ENCODE results near the gene KPNA6.
"Not testable (repeated sequence)": the region's sequence is repeated elsewhere in the genome, so short reads cannot be mapped to it uniquely, and the experiment has no call there.

The KPNA6 gene

DNA sequence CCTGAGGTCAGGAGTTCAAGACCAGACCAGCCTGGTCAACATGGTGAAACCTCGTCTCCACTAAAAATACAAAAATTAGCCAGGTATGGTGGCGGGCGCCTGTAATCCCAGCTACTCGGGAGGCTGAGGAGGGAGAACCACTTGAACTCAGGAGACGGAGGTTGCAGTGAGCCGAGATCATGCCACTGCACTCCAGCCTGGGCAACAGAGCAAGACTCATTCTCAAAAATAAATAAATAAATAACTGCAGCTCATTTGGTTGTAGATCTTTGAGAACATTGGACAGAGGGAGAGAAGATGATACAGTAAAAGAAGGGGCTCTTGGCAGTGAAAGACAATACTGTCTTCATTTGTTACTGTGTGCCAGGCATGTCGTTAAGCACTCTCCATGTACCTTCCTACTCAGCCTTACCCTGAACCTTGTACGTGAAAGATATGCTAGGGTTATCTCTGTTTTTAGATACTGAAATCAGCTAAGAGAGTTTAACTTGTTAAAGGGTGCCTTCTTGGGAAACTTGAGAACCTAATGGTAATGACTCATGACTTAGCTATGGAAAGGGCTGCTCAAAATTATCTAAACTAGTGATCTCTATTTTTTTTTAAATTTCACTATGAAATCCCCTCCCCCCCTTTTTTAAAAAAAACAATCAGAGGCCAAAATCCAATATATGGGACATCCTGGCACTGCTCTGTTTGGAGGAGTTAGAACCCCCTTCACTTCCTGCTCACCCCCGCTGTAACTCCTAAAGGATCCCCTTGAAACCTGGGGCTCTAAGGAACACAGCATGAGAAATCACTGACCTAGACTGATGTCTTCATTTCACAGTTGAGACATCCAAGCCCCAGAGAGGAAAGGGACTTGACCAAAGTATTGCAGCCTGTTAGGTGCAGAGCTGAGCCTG lies 6.8 kb upstream of the KPNA6 start:
- no peak for DNase-seq

DNA sequence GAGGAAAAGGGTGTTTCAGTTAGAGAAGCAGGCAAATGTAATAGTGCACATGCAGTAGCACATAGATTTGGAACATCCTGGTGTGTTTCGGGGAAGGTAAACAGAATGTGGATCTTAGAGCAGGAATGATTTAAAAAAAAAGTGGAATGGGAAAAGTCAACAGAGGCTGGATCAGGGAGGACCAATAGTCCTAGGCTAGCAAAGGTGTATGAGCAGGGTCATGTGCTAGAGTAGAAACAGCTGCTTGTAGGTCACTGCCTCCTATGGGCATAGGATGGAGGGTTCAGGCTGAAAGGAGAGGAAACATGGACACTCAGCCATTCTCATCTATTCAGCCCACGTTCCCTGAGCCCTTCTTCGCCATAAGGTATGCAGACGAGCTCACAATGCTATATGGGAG lies 3.7 kb upstream of the KPNA6 start:
- no peak for DNase-seq

DNA sequence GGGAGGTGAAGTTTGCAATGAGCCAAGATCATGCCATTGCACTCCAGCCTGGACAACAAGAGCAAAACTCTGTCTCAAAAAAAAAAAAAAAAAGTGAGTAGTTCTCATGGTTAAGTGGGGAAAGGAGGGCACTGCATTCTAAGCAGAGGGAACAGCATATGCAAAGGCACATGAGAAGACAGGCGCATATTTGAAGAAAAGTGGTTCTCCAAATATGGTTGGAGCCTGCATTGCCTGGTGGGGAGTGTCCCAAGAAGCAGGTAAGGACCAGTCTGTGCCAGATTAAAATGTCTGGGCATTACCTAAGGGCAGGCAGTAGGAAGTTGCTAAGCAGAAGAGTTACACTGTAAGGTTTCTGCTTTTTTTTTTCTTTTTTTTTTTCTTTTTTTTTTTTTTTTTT lies 2.5 kb upstream of the KPNA6 start:
- DNase-seq = no peak

DNA sequence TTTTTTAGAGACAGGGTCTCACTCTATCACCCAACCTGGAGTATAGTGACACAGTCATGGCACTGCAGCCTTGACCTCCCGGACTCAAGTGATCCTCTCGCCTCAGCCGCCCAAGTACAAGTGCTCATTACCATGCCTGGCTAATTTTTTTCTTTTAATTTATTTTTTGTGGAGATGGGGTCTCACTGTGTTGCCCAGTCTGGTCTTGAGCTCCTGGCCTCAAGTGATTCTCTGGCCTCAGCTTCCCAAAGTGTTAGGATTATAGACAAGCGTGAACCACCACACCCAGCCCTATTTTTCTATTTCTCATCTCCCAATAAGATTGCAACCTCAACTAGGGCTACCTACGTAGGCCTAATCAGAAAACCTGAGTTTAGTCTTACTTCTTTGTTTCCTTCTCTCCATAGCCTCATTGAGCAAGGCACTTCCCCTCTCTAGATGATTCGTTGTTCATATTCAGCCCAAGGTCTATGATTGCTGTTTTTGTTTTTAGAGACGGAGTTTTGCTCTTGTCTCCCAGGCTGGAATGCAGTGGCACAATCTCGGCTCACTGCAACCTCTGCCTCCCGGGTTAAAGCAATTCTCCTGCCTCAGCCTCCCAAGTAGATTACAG lies 1.1 kb upstream of the KPNA6 start:
- DNase-seq = no peak

DNA sequence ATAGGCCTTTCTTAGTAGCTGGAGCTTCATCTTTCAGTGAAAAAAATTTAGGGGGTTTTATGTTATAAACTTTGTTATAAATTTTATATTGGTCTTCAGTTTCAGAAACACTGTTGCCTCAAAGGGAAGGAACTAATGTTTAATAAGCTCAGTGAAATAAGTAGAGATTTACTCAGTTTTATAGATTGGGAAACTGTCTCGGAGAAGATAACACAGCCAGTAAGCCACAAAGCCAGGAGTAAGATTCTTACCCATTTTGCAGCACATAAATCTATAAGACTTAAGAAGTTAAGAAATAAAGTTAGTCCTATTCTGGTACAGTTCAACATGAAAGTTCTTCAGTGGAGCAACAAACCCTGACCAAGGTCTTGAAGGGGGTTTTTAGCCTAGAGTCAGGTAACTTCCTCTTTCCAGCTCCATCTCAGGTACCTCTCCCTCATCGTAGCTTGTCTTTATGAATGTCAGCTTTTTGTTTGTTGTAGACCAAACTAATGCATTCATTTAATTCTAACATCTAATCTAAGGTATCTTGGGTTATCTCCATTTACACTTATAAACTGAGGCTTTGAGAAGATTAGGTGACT lies 3.3 kb downstream of the KPNA6 start:
- DNase-seq = no peak

DNA sequence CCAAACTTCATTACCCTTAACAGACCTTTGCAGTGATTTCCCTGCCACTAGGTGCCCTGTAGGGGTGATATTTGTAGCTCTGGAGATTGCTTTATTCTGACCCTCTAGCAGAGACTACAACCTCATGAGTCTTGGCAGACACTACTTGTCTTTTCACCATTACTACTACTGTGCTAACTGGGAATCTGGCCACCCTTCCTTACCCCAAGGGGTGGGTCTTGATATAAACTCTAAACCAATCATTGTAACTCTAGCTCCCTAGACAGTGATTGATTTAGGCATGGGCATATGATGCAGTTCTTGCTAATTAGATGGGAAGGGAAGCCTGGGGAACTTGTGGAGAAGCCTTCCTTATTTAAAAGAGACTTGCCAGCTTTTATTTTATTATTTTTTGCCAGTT lies 3.9 kb downstream of the KPNA6 start:
- no peak for DNase-seq

DNA sequence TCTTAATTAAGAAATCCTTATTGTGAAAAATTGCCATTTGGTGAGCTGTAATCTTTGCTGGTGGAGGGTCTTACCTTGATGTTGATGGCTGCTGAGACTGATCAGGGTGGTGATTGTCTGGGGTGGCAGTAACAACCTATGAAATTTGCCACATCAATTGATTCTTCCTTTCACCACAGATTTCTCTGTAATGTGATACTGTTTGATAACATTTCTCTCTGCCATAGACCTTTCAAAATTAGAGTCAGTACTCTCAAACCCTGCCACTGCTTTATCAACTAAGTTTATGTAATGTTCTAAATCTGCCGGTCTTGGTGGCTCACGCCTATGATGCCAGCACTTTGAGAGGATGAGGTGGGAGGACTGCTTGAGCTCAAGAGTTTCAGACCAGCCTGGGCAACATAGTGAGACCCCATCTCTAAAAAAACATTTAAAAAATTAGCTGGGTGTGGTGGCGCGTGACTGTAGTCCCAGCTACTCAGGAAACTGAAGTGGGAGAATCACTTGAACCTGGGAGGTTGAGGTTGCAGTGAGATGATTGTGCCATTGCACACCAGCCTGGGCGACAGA lies 5.0 kb downstream of the KPNA6 start:
- DNase-seq = no peak

DNA sequence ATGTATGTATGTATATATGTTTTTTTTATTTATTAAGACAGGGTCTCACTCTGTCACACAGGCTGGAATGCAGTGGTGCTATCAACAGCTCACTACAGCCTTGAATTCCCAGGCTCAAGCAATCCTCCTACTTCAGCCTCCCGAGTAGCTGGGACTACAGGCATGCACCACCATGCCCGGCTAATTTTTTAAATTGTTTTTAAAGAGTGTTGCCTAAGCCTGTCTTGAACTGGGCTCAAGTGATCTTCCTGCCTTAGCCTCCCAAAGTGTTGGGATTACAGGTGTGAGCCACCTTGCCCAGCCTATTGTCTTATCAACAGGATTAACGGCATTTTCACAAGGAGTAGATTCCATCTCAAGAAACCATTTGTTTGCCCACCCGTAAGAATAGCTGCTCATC lies 5.6 kb downstream of the KPNA6 start:
- not testable (repeated sequence) for DNase-seq

DNA sequence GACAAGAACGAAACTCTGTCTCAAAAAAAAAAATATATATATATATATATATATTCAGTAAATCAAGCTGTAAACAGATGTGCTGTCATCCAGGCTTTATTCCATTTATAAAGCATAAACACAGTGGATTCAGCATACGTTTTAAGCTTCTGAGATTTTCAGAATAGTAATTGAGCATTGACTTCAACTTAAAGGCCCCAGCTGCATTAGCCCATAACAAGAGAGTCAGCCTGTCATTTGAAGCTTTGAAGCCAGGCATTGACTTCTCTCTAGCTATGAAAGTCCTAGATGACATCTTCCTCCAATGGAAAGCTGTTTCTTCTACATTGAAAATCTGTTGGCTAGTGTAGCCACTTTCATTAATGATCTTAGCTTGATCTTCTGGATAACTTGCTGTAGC lies 6.6 kb downstream of the KPNA6 start:
- DNase-seq = no peak

DNA sequence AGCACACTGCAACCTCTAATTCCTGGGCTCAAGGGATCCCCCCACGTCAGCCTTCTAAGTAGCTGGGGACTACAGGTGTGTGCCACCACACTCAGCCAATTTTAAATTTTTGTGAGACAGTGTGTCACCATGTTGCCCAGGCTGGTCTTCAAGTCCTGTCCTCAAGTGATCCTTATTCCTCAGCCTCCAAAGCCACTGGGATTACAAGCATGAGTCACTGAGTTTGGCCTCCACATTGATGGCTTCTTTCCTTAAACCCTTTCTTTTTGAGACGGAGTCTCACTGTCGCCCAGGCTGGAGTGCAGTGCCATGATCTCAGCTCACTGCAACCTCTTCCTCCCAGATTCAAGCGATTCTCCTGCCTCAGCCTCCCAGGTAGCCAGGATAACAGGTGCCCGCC lies 7.6 kb downstream of the KPNA6 start:
- DNase-seq = no peak

DNA sequence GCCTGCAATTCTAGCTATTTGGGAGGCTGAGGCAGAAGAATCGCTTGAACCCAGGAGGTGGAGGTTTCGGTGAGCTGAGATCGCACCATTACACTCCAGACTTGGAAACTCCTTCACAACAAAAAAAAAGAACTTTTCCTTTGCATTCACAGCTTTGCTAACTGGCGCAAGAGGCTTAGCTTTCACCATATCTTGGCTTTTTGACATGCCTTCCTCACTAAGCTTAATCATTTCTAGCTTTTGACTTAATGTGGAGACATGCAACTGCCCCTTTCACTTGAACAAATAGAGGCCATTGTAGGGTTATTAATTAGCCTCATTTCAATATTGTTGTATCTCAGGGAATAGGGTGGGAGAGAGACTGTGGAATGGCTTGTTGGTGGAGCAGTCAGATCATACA lies 8.7 kb downstream of the KPNA6 start:
- no peak for DNase-seq

DNA sequence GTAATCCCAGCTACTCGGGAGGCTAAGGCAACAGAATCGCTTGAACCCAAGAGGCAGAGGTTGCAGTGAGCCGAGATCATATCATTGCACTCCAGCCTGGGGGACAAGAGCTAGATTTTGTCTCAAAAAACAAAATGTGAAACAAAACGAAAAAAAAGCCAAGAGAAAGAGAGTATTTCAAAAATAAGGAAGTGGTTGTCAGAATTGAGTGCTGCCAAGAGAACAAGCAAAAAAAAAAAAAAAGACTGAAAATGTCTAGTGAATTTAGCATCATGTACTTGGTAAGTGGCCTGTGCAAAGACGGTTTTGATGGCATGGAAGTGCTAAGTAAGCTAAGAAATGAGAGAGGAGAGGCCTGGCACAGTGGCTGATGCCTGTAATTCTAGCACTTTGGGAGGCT lies 14.3 kb downstream of the KPNA6 start:
- no peak for DNase-seq

DNA sequence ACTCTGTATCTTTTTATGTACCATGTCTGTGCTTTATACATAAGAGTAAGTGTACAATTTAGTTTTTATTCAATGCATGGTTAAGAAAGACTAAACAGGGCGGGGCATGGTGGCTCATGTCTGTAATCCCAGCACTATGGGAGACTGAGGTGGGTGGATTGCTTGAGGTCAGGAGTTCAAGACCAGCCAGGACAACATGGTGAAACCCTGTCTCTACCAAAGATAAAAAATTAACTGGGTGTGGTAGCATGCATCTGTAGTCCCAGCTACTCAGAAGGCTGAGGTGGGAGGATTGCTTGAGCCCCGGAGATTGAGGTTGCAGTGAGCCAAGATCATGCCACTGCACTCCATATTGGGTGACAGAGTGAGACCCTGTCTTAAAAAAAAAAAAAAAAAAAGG lies 15.5 kb downstream of the KPNA6 start:
- DNase-seq = not testable (repeated sequence)

DNA sequence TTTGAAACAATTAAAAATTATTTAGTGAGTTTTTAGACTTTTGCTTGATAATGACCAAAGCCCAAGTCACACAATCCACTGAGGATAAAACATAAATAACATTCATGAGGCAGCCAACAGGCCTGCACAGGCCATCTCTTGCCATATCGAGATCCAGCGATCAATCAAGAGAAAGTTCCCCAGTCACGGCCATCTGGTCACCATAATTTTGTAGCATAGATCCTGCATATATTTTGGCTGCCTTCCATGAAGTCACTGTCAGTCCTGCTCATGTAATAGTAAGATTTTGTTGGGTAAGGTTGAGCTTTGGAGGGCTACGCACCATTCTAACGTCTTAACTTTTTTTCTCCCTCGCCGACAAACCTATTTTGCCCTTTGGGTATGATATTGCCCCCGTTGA lies 17.5 kb downstream of the KPNA6 start:
- no peak for DNase-seq

DNA sequence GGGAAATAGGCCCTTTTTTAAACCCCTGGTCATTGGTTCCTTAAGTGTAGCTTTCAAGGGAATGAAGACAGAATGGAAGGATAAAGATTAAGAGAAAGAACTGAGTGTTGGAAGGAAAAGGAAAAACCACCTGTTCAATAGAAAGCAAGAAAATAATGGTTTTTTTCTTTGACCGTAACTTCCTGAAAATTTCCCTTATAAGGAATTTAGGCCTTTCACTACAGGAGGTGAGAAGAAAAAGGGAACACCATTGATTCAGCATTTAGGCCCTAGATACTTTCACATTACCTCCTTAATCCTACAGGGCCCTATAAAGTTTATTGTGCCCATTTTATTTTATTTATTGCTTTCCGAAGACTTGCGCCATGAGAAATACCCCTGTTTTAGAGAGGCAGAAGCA lies 18.9 kb downstream of the KPNA6 start:
- no peak for DNase-seq

DNA sequence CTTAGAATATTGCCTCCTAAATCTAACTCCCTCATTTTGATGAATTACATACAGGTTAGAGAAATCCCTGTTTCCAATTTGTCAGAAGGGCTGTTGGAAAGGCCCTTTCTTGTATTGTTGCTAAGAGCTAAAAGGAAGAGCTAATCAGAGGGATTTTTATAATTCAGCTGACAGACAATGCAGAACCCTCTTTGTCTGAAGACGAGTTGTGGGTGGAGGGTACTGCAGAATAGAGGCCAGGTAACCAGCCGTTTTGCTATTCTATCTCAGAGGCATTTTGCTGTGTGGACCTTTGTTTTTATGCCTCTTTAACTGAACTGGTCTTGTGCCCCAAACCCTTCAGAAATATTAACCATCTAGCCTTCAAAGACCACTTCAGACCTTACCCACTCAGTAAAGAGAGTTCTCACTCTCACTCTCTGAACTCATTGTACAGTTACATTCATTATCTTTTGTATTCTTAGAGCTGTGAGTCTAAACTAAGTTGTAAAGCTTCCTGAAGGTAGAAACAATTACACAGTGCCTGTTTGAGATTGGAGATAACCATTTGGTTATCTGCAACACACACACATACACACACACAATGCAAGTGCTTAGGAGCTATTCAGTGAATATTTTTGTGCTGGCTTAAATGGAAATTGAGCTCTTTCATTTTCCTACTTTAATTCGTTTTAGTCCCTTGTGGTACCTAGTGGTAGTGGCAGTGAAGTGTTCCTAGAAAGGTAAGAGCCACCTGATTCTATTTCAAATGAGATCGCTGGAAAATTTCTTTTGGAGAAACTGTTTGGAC lies 19.7 kb downstream of the KPNA6 start:
- no peak for DNase-seq

DNA sequence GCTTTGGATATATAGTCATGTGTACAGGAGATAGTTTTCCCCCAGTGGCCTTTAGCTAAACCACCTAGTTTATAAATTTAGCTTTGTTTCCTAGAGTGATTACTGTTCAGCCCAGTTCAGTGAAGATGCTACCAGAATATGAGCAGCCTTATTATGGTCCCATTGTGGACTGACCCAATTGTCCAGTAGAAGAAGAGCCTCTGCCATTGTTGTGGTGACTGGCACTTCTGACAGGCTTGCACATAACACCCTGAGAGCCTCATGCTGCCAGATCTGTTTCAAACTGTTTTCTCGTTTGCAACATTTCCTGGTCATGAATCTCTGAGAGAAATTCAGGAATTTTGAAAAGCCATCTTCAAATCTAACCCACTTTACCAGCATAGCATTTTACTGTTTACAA lies 20.6 kb downstream of the KPNA6 start:
- no peak for DNase-seq

DNA sequence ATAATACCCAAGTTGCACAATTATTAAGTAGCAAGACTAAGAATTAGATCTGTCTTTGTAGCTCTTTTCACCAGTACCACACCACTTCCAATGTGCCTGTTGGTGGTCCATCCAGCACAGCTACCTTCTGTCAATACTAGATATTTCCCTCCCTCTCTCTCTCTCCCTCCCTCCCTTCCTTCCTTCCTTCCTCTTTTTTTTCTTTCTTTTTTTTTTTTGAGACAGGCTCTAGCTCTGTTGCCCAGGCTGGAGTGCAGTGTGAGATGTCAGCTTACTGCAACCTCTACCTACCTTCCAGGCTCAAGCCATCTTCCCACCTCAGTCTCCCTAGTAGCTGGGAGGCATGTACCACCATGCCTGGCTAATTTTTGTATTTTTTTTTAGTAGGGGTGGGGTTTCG lies 21.1 kb downstream of the KPNA6 start:
- no peak for DNase-seq

DNA sequence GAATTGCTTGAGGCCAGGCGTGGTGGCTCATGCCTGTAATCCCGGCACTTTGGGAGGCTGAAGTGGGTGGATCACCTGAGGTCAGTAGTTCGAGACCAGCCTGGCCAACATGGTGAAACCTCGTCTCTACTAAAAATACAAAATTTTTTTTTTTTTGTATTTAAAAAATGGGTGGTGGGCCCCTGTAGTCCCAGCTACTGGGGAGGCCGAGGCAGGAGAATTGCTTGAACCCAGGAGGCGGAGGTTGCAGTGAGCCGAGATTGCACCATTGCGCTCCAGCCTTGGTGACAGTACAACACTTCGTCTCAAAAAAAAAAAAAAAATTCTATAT lies 26.1 kb downstream of the KPNA6 start:
- DNase-seq = not testable (repeated sequence)

DNA sequence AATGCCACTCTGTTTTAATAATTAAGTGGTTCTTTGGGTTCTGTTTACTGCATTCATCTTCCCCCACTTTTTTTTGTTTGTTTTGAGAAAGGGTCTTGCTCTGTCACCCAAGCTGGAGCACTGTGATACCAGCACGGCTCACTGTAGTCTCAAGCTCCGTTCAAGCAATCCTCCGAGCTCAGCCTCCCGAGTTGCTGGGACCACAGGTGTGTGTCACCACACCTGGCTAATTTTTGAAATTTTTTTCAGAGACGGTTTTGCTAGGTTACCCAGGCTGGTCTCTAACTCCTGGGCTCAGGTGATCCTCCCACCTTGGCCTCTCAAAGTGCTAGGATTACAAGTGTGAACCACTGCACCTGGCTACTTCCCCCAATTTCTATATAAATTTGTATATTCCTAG lies 29.3 kb downstream of the KPNA6 start:
- DNase-seq = no peak

DNA sequence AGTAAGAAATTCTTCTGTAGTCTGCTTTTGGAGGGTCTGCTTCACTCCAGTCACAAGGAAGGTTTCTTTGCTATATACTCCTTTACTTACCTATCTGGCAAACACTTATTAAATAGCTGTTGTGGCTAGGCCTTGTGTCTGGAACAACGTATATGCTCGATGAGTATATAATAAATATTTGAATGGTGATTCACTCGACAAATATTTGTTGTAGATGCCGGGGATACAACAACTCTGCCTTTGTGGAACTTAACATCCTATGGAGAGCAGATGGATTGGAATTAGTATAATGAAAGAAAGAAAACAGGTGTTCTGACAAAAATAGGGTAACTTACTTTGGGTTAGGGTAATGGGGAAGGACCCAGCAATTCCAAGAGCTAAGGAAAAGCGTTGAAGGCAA lies 31.1 kb downstream of the KPNA6 start:
- no peak for DNase-seq

DNA sequence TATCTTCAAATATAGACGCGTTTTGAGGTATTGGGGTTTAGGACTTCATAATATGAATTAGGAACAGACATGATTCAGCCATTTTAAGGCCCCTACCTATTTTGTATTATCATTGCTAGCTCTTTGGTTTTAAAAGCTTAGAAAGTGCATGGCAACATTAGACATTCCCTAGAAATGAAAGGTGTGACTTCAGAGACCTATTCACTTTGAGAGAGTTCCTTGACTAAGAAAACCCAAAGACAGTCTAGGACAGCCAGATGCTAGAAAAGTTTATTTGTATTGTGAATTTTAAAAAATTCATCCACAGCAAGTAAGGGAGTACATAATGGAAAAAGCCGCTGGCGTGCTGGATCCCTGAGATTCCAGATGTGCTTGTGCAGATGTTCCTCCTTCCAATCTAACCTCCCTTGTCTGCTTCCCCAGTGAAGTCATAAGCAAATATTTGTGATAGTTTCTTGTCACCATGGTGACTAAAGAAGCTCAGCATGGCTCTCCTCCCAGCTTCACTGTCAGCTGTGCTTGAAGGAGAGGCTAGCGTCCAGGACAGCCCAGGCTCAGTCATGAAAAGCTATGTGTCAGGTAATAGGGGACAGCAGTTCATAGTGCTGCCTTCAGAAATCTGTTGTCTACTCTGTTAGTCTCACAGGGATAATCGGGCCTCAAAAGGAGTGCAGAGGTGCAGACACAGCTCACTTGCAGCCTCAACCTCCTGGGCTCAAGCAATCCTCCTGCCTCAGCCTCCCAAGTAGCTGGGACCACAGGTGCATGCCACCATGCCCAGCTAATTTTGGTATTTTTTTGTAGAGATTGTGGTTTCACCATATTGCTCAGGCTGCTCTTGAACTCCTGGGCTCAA lies 34.8 kb downstream of the KPNA6 start:
- DNase-seq = no peak

Measured in effector CD8-positive, alpha-beta T cell (primary cell).